Heart right ventricle (tissue), 16 donors: Measurements from ENCODE around the gene MOSMO. TPM values are rescaled to one million over a fixed set of nuclear protein-coding genes. Genes with fewer than 3 reads are reported as not detected.

ENCODE experiments used
- ATAC-seq, 8 donors: fragments of 200-7000 bp; cut with Tn5 transposase; one replicate each; pipeline ENCODE4 v1.9.1; 2020; ENCODE audit warnings: mild to moderate bottlenecking in 8 of 8, moderate library complexity in 8 of 8, moderate number of reproducible peaks in 1 of 8
- DNase-seq, 2 donors: peaks; one replicate each; pipeline ENCODE4 v3.0.0-alpha.2; 2020
- H3K27ac ChIP-seq, 10 donors: fragments of 200-600 bp; sonication (generic) in 2 of 10; one replicate each; pipeline versions ENCODE4 v1.5.0 to v1.8.0; 2020 to 2022; ENCODE audit warnings: mild to moderate bottlenecking in 3 of 10
- H3K27me3 ChIP-seq, 7 donors: fragments of 200-600 bp; one replicate each; pipeline ENCODE4 v1.8.0; 2021 to 2022; ENCODE audit warnings: mild to moderate bottlenecking in 2 of 7
- H3K36me3 ChIP-seq, 9 donors: fragments of 200-600 bp; sonication (generic) in 1 of 9; one replicate each; pipeline versions ENCODE4 v1.5.0 to v1.8.0; 2020 to 2022; ENCODE audit warnings: mild to moderate bottlenecking in 2 of 9
- H3K4me1 ChIP-seq, 9 donors: fragments of 200-600 bp; sonication (generic) in 1 of 9; one replicate each; pipeline versions ENCODE4 v1.5.0 to v1.8.0; 2020 to 2022; ENCODE audit warnings: mild to moderate bottlenecking in 4 of 9
- H3K4me3 ChIP-seq, 10 donors: fragments of 200-600 bp; sonication (generic) in 2 of 10; one replicate each; pipeline versions ENCODE4 v1.5.0 to v1.8.0; 2020 to 2022; ENCODE audit warnings: mild to moderate bottlenecking in 7 of 10, moderate library complexity in 2 of 10
- H3K9me3 ChIP-seq, 11 donors: fragments of 200-600 bp in 10 of 11; sonication (generic) in 2 of 11; one replicate each; pipeline versions ENCODE4 v1.5.0 to v1.8.0; 2013 to 2022; ENCODE audit warnings: mild to moderate bottlenecking in 2 of 11, control low read depth in 1 of 11, moderate library complexity in 1 of 11
- WGBS, 2 donors: extraction: QIAGEN DNeasy Blood & Tissue Kit; methylation state at CpG; one replicate each; pipeline ENCODE4 v1.1.7; 2013; ENCODE audit warnings: inconsistent platforms in 1 of 2; 5-methylcytosine and 5-hydroxymethylcytosine counted together
- intact Hi-C, 10 donors: fragments of 100-400 bp; cut with DNase I; formaldehyde crosslinking; loops; one replicate each; pipeline versions ENCODE4 v1.11.1 to v1.14.2; 2022
- polyA plus RNA-seq, 2 donors: library from polyadenylated mRNA; stranded (reverse); fragments of 200-250 nt; gene quantifications; one replicate each; pipeline ENCODE4 v1.2.3, GENCODE V29; 2013
- total RNA-seq, 10 donors: library from RNA; stranded (reverse); fragmentation: NEBNext Ultra II Directional in 3 of 10; extraction: Animal tissue kit (Norgen Biotek cat#: 25700) in 3 of 10; gene quantifications; one replicate each; pipeline versions ENCODE4 v1.2.1 to v1.2.4, GENCODE V29; 2021 to 2023
- TF ChIP-seq, protein P1 (sequence below), 9 donors: fragments of 200-600 bp; sonication (generic) in 2 of 9; IDR thresholded peaks; one replicate each; pipeline versions ENCODE4 v1.5.0 to v1.8.0; 2021 to 2022; ENCODE audit warnings: antibody characterized with exemption in 9 of 9, mild to moderate bottlenecking in 5 of 9, moderate library complexity in 1 of 9
- donor health status: Arrhythmogenic right ventricular cardiomyopathy.
- donor health status: ischemic (EF 13 %, LVEDD 7.1; RV severe dilation, severe dysfunction).
- donor health status: healthy with polysubstance abuse.
- donor health status: DM: no; HTN: yes; CAD: no.
- donor health status: DM: no; HTN: no; CAD: no.
- donor health status: ischemic (EF 25% LVEDD 6.9; RV normal size, moderate dysfunction).
- donor health status: ischemic (EF 25% LVEDD 5.7; RV mildly dilated, moderate dysfunction).
- donor health status: healthy.
- donor health status: DM: yes; HTN: yes; CAD: no.
- donor health status: Ischemic cardiomyopathy.
- donor health status: ischemic (EF 35%, LVEDD 5.7; RV mildly dilated, moderate dysfunction).
- donor health status: nonischemic (EF 11% LVEDD 7.7; RV severe dilation, severe dysfunction).
- donor health status: DM: yes; HTN: yes; CAD: no.
- donor health status: PGD.
- donor health status: ischemic (EF 29% LVEDD 5.4; RV normal size, mild dysfunction).
- donor health status: nonischemic (EF 23%, LVEDD 6.1; RV moderate dilation, normal function).

Gene MOSMO
- total and polyA plus RNA-seq, 12 donors: 7.5 to 13.0 (median 11.3) TPM

GRCh38 chr16:22027633-22028032 lies 19.7 kb downstream of the MOSMO start:
- DNase-seq (no peak), ATAC-seq (peak in 1 of 8 donors; percentile 42)
- Histone ChIP-seq H3K4me1 (peaks cover 0 to 42% (median 15%) of the 10 kb centered on the region in 9 donors), H3K4me3 (no peak overlapping the region), H3K27ac (no peak overlapping the region), H3K27me3 (no peaks in the 10 kb centered on the region), H3K36me3 (peaks cover 0 to 16% (median 0%) of the 10 kb centered on the region in 9 donors), H3K9me3 (peaks cover 0 to 8% (median 0%) of the 10 kb centered on the region in 11 donors)
- TF ChIP-seq, protein P1, sequence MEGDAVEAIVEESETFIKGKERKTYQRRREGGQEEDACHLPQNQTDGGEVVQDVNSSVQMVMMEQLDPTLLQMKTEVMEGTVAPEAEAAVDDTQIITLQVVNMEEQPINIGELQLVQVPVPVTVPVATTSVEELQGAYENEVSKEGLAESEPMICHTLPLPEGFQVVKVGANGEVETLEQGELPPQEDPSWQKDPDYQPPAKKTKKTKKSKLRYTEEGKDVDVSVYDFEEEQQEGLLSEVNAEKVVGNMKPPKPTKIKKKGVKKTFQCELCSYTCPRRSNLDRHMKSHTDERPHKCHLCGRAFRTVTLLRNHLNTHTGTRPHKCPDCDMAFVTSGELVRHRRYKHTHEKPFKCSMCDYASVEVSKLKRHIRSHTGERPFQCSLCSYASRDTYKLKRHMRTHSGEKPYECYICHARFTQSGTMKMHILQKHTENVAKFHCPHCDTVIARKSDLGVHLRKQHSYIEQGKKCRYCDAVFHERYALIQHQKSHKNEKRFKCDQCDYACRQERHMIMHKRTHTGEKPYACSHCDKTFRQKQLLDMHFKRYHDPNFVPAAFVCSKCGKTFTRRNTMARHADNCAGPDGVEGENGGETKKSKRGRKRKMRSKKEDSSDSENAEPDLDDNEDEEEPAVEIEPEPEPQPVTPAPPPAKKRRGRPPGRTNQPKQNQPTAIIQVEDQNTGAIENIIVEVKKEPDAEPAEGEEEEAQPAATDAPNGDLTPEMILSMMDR (IDR thresholded peaks at IDR 0.05): no peak
- intact Hi-C loops: no loop called here
- 62 to 65% methylated on average over 2 of the region's 2 CpGs for WGBS, 2 donors

DNA sequence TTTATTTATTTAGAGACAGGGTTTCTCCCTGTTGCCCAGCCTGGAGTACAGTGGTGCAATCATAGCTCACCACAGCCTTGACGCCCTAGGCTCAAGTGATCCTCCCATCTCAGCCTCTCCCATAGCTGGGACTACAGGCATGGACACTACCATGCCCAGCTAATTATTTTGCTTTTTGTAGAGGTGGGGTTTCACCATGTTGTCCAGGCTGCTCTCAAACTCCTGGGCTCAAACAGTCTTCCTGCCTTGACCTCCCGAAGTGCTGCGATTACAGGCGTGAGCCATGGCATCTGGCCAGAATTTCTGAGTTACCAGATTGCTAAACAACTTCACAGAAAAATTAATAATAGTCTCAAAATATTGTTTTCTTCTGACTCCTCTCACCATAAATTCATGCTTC lies 21.7 kb downstream of the MOSMO start:
- Histone ChIP-seq H3K27ac (no peak overlapping the region), H3K4me3 (no peak overlapping the region), H3K27me3 (no peaks in the 10 kb centered on the region), H3K4me1 (peaks cover 0 to 35% (median 15%) of the 10 kb centered on the region in 9 donors), H3K36me3 (peaks cover 0 to 16% (median 0%) of the 10 kb centered on the region in 9 donors), H3K9me3 (peaks cover 0 to 8% (median 0%) of the 10 kb centered on the region in 11 donors)
- WGBS, 2 donors: 83 to 85% methylated on average over 4 of the region's 4 CpGs
- no peak for ATAC-seq
- no peak for DNase-seq
- intact Hi-C loops: no loop called here
- TF ChIP-seq, protein P1 (IDR thresholded peaks at IDR 0.05): no peak

DNA sequence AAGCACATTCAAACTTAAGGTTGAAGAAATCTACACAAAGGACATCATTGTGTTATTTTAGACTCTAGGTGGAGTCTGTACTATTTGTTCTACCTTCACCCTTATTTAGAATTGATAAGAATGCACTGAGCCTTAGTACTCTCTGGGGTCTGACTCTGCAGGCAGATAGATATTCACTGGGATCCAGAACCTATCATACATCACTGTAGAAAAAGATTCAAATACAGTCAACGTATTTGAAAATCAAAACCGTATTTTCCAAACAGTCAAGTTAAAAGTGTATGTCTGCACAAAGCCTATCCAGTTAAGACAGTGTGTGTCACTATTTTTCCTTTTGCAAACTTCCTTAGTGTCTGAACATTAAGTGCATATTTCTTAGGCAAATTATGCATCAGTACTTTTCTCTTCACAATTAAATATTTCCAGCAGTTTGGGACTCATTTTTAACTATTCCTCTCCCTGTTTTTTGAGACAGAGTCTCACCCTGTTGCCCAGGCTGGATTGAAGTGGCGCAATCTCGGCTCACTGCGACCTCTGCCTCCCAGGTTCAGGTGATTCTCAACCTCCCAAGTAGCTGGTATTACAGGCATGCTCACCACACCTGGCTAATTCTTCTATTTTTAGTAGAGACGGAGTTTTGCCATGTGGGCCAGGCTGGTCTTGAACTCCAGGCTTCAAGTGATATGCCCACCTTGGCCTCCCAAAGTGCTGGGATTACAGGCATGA lies 22.3 kb downstream of the MOSMO start:
- WGBS, 2 donors: 93 to 95% methylated on average over 6 of the region's 6 CpGs
- H3K9me3 ChIP-seq: peaks cover 0 to 8% (median 0%) of the 10 kb centered on the region in 11 donors
- H3K27ac ChIP-seq: no peak overlapping the region
- TF ChIP-seq, protein P1 (IDR thresholded peaks at IDR 0.05): no peak
- H3K36me3 ChIP-seq: peaks cover 0 to 19% (median 0%) of the 10 kb centered on the region in 9 donors
- peaks cover 0 to 41% (median 17%) of the 10 kb centered on the region in 9 donors for H3K4me1 ChIP-seq
- H3K27me3 ChIP-seq: no peaks in the 10 kb centered on the region
- no peak for DNase-seq
- peak in 1 of 8 donors; percentile 29 for ATAC-seq
- intact Hi-C loops: no loop called here
- H3K4me3 ChIP-seq: no peak overlapping the region

GRCh38 chr16:22031483-22032083 lies 23.7 kb downstream of the MOSMO start:
- 87 to 90% methylated on average over 2 of the region's 2 CpGs for whole genome bisulfite sequencing, 2 donors
- no peak for ATAC-seq

More at GRCh38 chr16:22031483-22032083, 23.7 kb downstream of the MOSMO start:
- Histone ChIP-seq H3K9me3 (peaks cover 0 to 8% (median 0%) of the 10 kb centered on the region in 11 donors), H3K27me3 (no peaks in the 10 kb centered on the region), H3K4me1 (peaks cover 0 to 36% (median 17%) of the 10 kb centered on the region in 9 donors), H3K4me3 (no peak overlapping the region), H3K36me3 (peaks cover 0 to 25% (median 0%) of the 10 kb centered on the region in 9 donors), H3K27ac (no peak overlapping the region)
- no peak for DNase-seq
- TF ChIP-seq, protein P1 (IDR thresholded peaks at IDR 0.05): no peak
- intact Hi-C loops: no loop called here
